ENCODE data around the gene IL20. TPM values are rescaled to one million over a fixed set of nuclear protein-coding genes. Genes with fewer than 3 reads are reported as not detected.

Gene IL20
- total RNA-seq, 1 donor from 2014 or later: not detected

DNA sequence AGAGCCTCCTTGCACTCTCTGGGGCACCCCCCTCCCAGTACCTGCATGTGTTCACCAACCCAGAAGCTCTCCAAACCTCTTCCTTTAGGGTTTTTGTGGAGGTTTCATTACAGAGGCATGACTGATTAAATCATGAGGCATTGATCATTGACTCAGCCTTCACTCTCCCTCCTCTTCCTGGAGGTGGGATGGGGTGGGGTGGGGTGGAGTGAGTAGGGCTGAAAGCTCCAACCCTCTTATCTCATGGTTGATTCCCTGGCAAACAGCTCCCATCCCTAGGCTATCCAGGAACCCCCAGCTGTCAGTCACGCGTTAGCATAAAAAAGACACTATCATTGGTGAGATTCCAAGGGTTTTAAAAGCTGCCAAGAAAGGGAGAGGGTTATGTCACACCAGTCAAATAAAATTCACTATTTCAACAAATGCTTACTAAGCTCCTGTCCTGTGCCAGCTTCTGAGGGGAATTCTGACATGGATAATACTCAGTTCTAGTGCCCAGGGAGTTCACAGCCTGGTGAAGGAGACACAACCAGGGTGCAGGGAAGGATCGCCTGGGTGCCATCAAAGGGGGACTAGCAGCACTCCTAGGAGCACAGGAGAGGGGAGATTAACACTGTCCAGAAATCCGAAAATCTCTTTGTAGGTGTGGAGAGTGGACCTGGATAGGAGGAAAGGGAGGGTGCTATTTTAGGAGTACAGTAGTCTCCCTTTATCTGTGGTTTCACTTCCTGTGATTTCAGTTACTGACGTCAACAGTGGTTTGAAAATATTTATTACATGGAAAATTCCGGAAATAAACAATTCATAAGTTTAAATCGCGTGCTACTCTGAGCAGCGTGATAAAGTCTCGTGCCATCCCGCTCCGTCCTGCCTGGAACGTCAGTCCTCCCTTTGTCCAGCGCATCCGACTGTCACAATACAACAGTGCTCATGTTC, 25.0 kb downstream of the IL20 start:
- Mint-ChIP-seq H3K9me3 (no peaks in the 10 kb centered on the region), H3K4me3 (ENCODE audit: low read depth) (no peak overlapping the region), H3K27ac (peak overlapping the region; percentile 41)

GRCh38 chr1:206891412-206891811, 26.0 kb downstream of the IL20 start:
- no peak overlapping the region for H3K4me3 Mint-ChIP-seq (ENCODE audit: low read depth)
- peaks cover 64% of the 10 kb centered on the region for H3K4me1 Mint-ChIP-seq (ENCODE audit: low read depth)

More for the DNA sequence above, 25.0 kb downstream of the IL20 start:
- Mint-ChIP-seq H3K4me1 (ENCODE audit: low read depth) (peaks cover 59% of the 10 kb centered on the region), H3K36me3 (ENCODE audit: low read depth) (peaks cover 6% of the 10 kb centered on the region), H3K27me3 (ENCODE audit: low read depth) (peaks cover 12% of the 10 kb centered on the region)
- DNase-seq (ENCODE audit: low spot score): no peak
- intact Hi-C loops (cut with micrococcal nuclease): no loop called here

DNA sequence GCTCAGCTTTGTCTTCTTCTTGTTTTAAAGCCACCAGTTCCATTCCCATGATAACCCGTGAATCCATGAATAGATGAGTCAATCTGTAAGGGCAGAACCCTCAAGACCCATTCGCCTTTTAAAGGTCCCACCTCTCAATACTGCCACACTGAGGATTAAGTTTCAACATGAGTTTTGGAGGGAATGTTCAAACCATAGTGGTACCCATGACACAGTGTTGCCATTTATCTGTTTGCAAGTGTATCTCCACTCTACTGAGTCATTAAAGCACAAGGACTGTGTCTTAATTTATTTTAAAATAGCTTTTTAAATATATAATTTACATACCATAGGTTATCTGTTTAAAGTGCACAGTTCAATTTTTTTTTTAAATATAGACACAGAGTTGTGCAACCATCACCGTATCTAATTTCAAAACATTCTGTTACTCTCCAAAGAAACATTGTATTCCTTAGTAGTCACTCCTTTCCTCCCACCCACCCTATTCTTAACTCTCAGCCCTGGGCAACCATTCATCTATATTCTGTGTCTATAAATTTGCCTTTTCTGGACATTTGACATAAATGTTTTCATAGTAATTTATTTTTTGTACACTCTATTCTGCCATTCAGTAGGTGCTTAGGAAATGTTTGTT, 27.0 kb downstream of the IL20 start:
- intact Hi-C loops (cut with micrococcal nuclease): no loop called here
- no peaks in the 10 kb centered on the region for H3K9me3 Mint-ChIP-seq
- H3K36me3 Mint-ChIP-seq (ENCODE audit: low read depth): peaks cover 6% of the 10 kb centered on the region
- H3K27me3 Mint-ChIP-seq (ENCODE audit: low read depth): peaks cover under 1% of the 10 kb centered on the region
- no peak for DNase-seq (ENCODE audit: low spot score)
- no peak overlapping the region for H3K27ac Mint-ChIP-seq
- H3K4me1 Mint-ChIP-seq (ENCODE audit: low read depth): peaks cover 72% of the 10 kb centered on the region
- no peak overlapping the region for H3K4me3 Mint-ChIP-seq (ENCODE audit: low read depth)

More at GRCh38 chr1:206891412-206891811, 26.0 kb downstream of the IL20 start:
- DNase-seq (ENCODE audit: low spot score): no peak
- Mint-ChIP-seq H3K36me3 (ENCODE audit: low read depth) (peaks cover 6% of the 10 kb centered on the region), H3K27ac (no peak overlapping the region), H3K9me3 (no peaks in the 10 kb centered on the region), H3K27me3 (ENCODE audit: low read depth) (peaks cover 8% of the 10 kb centered on the region)
- intact Hi-C loops (cut with micrococcal nuclease): no loop called here

GRCh38 chr1:206893380-206893779, 28.0 kb downstream of the IL20 start:
- Mint-ChIP-seq H3K4me1 (ENCODE audit: low read depth) (peaks cover 70% of the 10 kb centered on the region), H3K27me3 (ENCODE audit: low read depth) (no peaks in the 10 kb centered on the region), H3K9me3 (no peaks in the 10 kb centered on the region), H3K4me3 (ENCODE audit: low read depth) (no peak overlapping the region), H3K36me3 (ENCODE audit: low read depth) (peaks cover 6% of the 10 kb centered on the region), H3K27ac (peak overlapping the region; percentile 21)
- no peak for DNase-seq (ENCODE audit: low spot score)
- intact Hi-C loops (cut with micrococcal nuclease): no loop called here

- Mint-ChIP-seq H3K4me3 (ENCODE audit: low read depth) (no peak overlapping the region), H3K4me1 (ENCODE audit: low read depth) (peaks cover 59% of the 10 kb centered on the region), H3K27ac (no peak overlapping the region), H3K36me3 (ENCODE audit: low read depth) (no peaks in the 10 kb centered on the region), H3K27me3 (ENCODE audit: low read depth) (no peaks in the 10 kb centered on the region), H3K9me3 (no peaks in the 10 kb centered on the region)
- intact Hi-C loops (cut with micrococcal nuclease): no loop called here
- DNase-seq (ENCODE audit: low spot score): no peak
Observed at GRCh38 chr1:206895325-206895724, 29.9 kb downstream of the IL20 start.

DNA sequence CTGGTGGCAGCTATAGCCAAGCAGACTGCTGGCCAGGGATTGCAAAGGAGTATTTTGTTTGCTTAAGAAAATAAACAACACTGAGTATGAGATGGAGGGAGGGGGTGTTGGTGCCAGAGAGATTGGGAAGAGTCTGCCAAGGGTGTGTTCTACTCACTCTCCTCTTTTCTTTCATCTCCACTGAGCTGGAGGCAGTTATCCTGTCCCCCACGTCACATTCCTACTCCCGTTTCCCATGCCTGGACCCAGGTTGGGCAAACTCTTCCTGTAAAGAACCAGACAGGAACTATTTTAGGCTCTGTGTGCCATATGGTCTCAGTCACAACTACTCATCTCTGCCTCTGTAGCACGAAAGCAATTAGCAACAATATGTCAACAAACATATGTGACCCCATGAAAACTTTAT, 30.4 kb downstream of the IL20 start:
- H3K4me3 Mint-ChIP-seq (ENCODE audit: low read depth): no peak overlapping the region
- no peaks in the 10 kb centered on the region for H3K9me3 Mint-ChIP-seq
- H3K27me3 Mint-ChIP-seq (ENCODE audit: low read depth): no peaks in the 10 kb centered on the region
- H3K4me1 Mint-ChIP-seq (ENCODE audit: low read depth): peaks cover 56% of the 10 kb centered on the region
- H3K36me3 Mint-ChIP-seq (ENCODE audit: low read depth): no peaks in the 10 kb centered on the region
- no peak overlapping the region for H3K27ac Mint-ChIP-seq
- no peak for DNase-seq (ENCODE audit: low spot score)
- intact Hi-C loops (cut with micrococcal nuclease): loop anchor here (2.0 kb wide), 2 partner anchors 15 to 27 kb away; no protein-coding TSS in a partner anchor

DNA sequence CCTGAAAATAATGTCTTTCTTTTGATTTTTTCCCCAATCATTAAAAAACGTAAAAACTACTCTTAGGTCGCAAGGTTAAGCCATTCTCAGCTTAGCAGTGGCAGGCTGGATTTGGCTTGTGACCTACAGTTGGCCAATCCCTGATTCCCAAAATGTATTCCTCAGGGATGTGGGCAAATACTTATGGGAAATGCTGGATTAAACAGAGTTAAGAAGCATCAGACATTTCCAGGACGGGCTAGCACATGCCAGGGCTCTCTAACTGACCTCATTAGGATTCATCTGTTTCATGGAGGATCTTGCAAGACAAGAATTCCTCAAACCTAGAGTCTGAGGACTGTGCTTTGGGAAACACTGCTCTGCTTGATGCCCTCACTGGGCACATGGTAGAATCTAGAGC, 30.8 kb downstream of the IL20 start:
- H3K9me3 Mint-ChIP-seq: no peaks in the 10 kb centered on the region
- H3K27ac Mint-ChIP-seq: no peak overlapping the region
- no peaks in the 10 kb centered on the region for H3K36me3 Mint-ChIP-seq (ENCODE audit: low read depth)
- H3K27me3 Mint-ChIP-seq (ENCODE audit: low read depth): no peaks in the 10 kb centered on the region
- intact Hi-C loops (cut with micrococcal nuclease): loop anchor here (2.0 kb wide), 2 partner anchors 15 to 27 kb away; no protein-coding TSS in a partner anchor
- H3K4me3 Mint-ChIP-seq (ENCODE audit: low read depth): no peak overlapping the region
- H3K4me1 Mint-ChIP-seq (ENCODE audit: low read depth): peaks cover 53% of the 10 kb centered on the region
- no peak for DNase-seq (ENCODE audit: low spot score)

DNA sequence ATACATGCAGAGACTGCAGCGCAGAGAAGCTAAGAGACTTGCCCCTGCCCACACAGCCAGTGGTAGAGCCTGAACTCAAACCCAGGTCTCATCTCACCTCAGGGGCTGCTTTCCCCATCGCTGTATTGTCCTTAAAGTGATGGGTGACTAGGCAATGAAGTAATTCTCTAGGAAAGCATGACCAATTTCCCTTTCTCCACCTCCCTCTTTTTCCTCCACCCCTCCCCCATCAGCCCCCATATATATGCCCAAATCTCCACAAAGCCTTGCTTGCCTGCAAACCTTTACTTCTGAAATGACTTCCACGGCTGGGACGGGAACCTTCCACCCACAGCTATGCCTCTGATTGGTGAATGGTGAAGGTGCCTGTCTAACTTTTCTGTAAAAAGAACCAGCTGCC, 31.8 kb downstream of the IL20 start, which contains the start of gene IL24:
TSS of gene IL24 (plus strand) at position 269 of the 400 bp plus-strand sequence. CDS start 390 bp downstream, outside the sequence.
- intact Hi-C loops (cut with micrococcal nuclease): loop anchor here (2.0 kb wide), 2 partner anchors 14 to 26 kb away; no protein-coding TSS in a partner anchor
- H3K4me3 Mint-ChIP-seq (ENCODE audit: low read depth): peak within 1 kb of the TSS; percentile 43

GRCh38 chr1:206898089-206898914, 32.9 kb downstream of the IL20 start:
- Mint-ChIP-seq H3K4me1 (ENCODE audit: low read depth) (peaks cover 35% of the 10 kb centered on the region), H3K27me3 (ENCODE audit: low read depth) (no peaks in the 10 kb centered on the region), H3K36me3 (ENCODE audit: low read depth) (peaks cover 8% of the 10 kb centered on the region), H3K27ac (no peak overlapping the region), H3K9me3 (no peaks in the 10 kb centered on the region), H3K4me3 (ENCODE audit: low read depth) (no peak overlapping the region)
- intact Hi-C loops (cut with micrococcal nuclease): no loop called here
- DNase-seq (ENCODE audit: low spot score): no peak

More for the DNA sequence above, 31.8 kb downstream of the IL20 start, which contains the start of gene IL24:
- Mint-ChIP-seq H3K9me3 (no peaks in the 10 kb centered on the region), H3K27ac (peak within 1 kb of the TSS; percentile 53), H3K4me1 (ENCODE audit: low read depth) (peaks cover 44% of the 10 kb centered on the region), H3K27me3 (ENCODE audit: low read depth) (no peaks in the 10 kb centered on the region), H3K36me3 (ENCODE audit: low read depth) (no peaks in the 10 kb centered on the region)
- DNase-seq (ENCODE audit: low spot score): no peak

GRCh38 chr1:206898915-206899431, 33.5 kb downstream of the IL20 start:
- no peak overlapping the region for H3K27ac Mint-ChIP-seq
- H3K27me3 Mint-ChIP-seq (ENCODE audit: low read depth): no peaks in the 10 kb centered on the region
- peaks cover 14% of the 10 kb centered on the region for H3K36me3 Mint-ChIP-seq (ENCODE audit: low read depth)
- DNase-seq (ENCODE audit: low spot score): no peak
- H3K4me3 Mint-ChIP-seq (ENCODE audit: low read depth): no peak overlapping the region
- H3K4me1 Mint-ChIP-seq (ENCODE audit: low read depth): peaks cover 32% of the 10 kb centered on the region
- intact Hi-C loops (cut with micrococcal nuclease): no loop called here
- no peaks in the 10 kb centered on the region for H3K9me3 Mint-ChIP-seq

- H3K36me3 Mint-ChIP-seq (ENCODE audit: low read depth): peaks cover 21% of the 10 kb centered on the region
- no peak for DNase-seq (ENCODE audit: low spot score)
- H3K9me3 Mint-ChIP-seq: no peaks in the 10 kb centered on the region
- peaks cover 30% of the 10 kb centered on the region for H3K4me1 Mint-ChIP-seq (ENCODE audit: low read depth)
- H3K4me3 Mint-ChIP-seq (ENCODE audit: low read depth): no peak overlapping the region
- H3K27ac Mint-ChIP-seq: no peak overlapping the region
- intact Hi-C loops (cut with micrococcal nuclease): no loop called here
- no peaks in the 10 kb centered on the region for H3K27me3 Mint-ChIP-seq (ENCODE audit: low read depth)
Observed at GRCh38 chr1:206899717-206900116, 34.3 kb downstream of the IL20 start.

DNA sequence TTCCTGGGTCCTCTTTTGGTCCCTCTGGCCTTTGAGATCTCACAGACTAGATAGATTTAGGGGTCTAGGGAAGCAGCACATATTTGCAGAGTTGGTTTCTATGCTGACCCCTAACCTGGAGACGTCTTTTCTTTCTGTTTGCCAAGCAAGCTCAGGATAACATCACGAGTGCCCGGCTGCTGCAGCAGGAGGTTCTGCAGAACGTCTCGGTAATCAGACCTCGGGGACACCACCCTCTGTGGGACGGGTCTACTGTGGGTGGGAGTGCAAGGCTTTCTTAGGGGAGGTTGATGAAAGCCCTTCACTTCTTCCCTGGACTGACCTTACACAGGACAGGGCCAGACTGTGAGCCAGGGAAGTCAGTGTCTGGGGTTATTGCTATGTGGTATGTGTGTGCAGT, 34.7 kb downstream of the IL20 start:
- H3K36me3 Mint-ChIP-seq (ENCODE audit: low read depth): peaks cover 26% of the 10 kb centered on the region
- intact Hi-C loops (cut with micrococcal nuclease): no loop called here
- no peak overlapping the region for H3K4me3 Mint-ChIP-seq (ENCODE audit: low read depth)
- H3K4me1 Mint-ChIP-seq (ENCODE audit: low read depth): peaks cover 34% of the 10 kb centered on the region
- no peaks in the 10 kb centered on the region for H3K9me3 Mint-ChIP-seq
- DNase-seq (ENCODE audit: low spot score): no peak
- H3K27ac Mint-ChIP-seq: no peak overlapping the region
- H3K27me3 Mint-ChIP-seq (ENCODE audit: low read depth): no peaks in the 10 kb centered on the region

Data from activated T-helper 2 cell treated with anti-CD3 and anti-CD28 coated beads, Interferon-gamma antibody, Interleukin-2, Interleukin-4, amounts not matched to agents 10 μg/mL and 5 μg/mL and 100 μg/mL, durations not matched to agents 14 hours and 24 hours and 36 hours (primary cell).